HEK293T (cell line): Measurements from ENCODE around the gene TMEM204.

Experiments
- BHLHE40 ChIP-seq: fragments of 450-650 bp; IDR thresholded peaks from 2 replicates; pipeline ENCODE4 v1.6.1; 2016; ENCODE audit warnings: mild to moderate bottlenecking, moderate library complexity, borderline replicate concordance
- CTBP1 ChIP-seq: fragments of 450-650 bp; IDR thresholded peaks from 2 replicates; pipeline ENCODE4 v1.6.1; 2016; ENCODE audit warnings: borderline replicate concordance
- FOXA1 ChIP-seq: fragments of 450-650 bp; IDR thresholded peaks from 2 replicates; pipeline ENCODE4 v1.6.1; 2016; ENCODE audit warnings: mild to moderate bottlenecking
- FOXK2 ChIP-seq: fragments of 450-650 bp; IDR thresholded peaks from 2 replicates; pipeline ENCODE4 v1.6.1; 2016; ENCODE audit warnings: mild to moderate bottlenecking
- FOXM1 ChIP-seq: fragments of 450-650 bp; IDR thresholded peaks from 2 replicates; pipeline ENCODE4 v1.6.1; 2017; ENCODE audit warnings: mild to moderate bottlenecking, borderline replicate concordance
- HDGF ChIP-seq: fragments of 450-650 bp; IDR thresholded peaks from 2 replicates; pipeline ENCODE4 v1.6.1; 2017; ENCODE audit warnings: antibody characterized with exemption, borderline replicate concordance
- L3MBTL2 ChIP-seq: fragments of 450-650 bp; conservative IDR thresholded peaks from 2 replicates; pipeline ENCODE4 v1.6.1; 2016; ENCODE audit warnings: mild to moderate bottlenecking
- SP1 ChIP-seq: fragments of 450-650 bp; IDR thresholded peaks from 2 replicates; pipeline ENCODE4 v1.6.1; 2017
- SUZ12 ChIP-seq: fragments of 450-650 bp; IDR thresholded peaks from 2 replicates; pipeline ENCODE4 v1.6.1; 2016; ENCODE audit warnings: mild to moderate bottlenecking
- ZNF384 ChIP-seq: fragments of 450-650 bp; IDR thresholded peaks from 2 replicates; pipeline ENCODE4 v1.6.1; 2016

- TF ChIP-seq HDGF (no peak), CTBP1 (no peak), BHLHE40 (no peak), FOXM1 (no peak), FOXK2 (no peak), ZNF384 (no peak), FOXA1 (no peak), SP1 (no peak), SUZ12 (no peak), L3MBTL2 (no peak)
These were observed 1.9 kb upstream of the TMEM204 start for GRCh38 chr16:1531638-1531910.
